GM19035 (cell line): ENCODE data around the gene GINS1.
"Not testable (repeated sequence)": the region's sequence is repeated elsewhere in the genome, so short reads cannot be mapped to it uniquely, and the experiment has no call there.

Source experiments
- ATAC-seq: cut with Tn5 transposase; IDR thresholded peaks from one replicate; pipeline ENCODE4 v1.9.1; 2021; ENCODE audit not compliant: unreplicated experiment

The GINS1 gene

DNA sequence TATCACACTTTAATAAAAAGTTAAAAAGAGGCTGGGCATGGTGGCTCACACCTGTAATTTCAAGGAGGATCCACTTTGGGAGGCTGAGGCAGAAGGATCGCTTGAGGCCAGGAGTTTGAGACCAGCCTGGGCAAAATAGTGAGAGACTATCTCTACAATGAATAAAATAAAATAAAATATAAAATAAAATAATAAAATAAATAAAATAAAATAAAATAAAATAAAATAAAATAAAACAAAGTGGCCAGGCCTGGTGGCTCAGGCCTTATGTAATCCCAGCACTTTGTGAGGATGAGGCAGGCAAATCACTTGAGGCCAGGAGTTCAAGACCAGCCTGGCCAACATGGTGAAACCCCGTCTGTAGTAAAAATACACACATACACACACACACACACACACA is 65.8 kb downstream of the GINS1 start:
- not testable (repeated sequence) for ATAC-seq

DNA sequence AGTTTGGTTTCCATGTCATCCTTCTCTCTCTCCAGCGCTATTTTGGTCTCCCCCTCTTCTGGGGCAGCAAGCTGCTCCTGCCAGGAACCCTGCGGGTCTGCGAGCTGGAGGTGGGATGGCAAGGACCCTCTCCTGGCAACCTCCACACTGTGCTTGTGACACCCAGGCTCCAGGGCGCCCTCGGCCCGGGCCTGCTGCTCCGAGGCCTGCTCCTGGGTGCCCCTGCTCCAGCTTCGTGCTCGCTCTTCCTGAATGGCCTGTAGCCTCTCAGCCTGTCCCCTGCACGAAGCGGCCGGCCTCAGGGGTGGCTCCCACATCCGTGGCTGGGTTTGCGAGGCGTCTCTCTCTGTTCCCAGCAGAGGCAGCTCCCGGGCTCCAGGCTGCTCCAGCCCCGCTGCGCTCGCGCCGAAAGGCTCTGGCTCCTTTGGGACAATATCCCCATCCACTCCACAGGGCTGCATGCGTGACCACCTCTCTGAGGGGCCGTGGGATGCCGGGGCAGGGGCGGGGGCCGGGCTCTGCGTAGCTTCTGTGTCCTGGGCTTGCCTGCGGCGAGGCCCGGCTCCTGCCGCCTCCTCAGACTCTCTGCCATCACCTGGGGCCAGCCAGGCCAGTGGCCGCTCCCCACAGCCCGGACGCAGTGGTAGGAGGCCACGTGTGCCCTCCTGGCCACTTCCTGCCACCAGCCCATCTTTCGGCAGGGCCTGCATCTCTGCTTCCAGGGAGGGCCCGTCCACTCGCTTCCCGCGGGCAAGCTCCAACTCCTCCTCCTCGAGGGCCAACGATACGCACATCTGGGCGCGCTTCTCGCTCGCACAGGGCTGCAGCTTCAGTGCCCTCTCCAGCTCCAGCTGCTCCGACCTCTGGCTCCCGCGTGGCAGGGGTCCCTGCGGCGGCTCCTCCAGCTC is 68.9 kb downstream of the GINS1 start:
- ATAC-seq = no peak

DNA sequence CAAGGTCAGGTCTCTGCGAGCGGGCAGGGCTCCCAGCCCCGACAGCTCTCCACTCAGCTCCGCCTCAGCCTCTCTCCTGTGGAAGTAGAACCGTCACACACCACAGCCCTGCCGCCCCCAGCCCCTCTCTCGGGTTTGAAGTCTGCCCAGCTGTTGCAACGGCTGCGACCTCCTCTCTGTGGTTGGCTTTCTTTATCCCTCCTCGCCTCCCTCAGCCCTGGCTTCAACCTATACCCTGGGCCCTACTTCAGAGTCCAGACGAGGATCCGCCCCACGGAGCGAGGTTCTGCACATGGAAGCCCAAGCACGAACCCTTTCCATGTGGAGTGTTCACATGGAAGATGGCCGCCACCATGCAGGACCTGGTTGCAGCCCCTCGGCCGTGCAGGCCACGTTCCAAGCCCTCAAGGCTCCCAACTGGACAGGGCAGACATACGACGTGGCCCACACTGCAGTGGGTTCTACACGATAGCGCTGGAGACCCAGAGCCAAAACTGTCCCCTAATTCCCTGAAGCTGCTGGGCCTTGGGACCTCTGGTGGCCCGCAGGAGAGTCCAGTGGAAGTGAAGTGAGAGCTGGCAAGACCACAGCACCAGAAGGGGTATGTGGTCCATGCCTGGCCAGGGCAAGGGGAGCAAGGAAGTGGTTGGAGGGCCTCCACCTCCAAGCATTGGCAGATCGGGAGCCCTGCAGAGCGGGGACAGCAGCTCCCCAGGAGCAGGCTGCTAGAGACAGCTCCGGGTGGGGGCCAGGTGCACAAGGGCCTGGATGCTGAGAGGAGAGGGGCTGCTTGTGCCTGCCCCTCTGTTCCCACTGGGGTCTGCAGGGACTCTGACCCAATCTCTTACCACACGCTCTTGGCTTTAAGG is 69.8 kb downstream of the GINS1 start:
- ATAC-seq = no peak

DNA sequence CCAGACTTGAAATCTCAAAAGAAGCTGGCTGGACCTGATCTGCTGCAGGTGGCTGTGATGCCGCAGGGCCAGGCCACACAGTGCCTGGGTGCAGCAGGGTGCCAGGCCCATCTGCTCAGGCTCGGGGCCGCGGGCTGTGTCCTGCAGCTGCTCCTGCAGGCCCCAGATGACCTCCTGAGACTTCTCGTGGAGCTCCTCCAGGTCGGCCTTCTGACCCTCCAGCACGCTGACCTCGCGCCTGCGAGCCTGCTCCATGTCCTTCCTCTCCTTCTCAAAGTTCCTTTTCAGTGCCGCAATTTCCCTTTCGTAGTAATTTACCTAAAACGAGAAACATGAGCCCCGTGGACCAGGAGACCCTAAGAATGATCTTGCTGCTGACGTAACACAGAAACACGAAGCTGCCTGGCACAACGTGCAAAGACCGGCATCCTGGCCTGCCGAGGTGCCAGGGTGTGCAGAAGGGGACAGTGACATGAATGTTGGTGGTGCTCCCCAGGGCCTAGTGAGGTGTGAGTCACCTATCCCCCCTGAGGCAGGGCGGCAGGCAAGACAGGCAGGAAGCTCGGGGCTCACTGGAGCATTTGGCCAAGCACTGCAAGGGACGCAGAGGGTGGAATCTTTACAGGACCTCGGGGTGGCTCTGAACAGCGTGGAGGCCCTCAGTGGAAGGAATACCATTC is 71.6 kb downstream of the GINS1 start:
- ATAC-seq = no peak

- ATAC-seq = no peak
Observed at GRCh38 chr20:25479638-25480037, 72.2 kb downstream of the GINS1 start.

GRCh38 chr20:25480156-25480555 is 72.7 kb downstream of the GINS1 start:
- ATAC-seq = no peak

DNA sequence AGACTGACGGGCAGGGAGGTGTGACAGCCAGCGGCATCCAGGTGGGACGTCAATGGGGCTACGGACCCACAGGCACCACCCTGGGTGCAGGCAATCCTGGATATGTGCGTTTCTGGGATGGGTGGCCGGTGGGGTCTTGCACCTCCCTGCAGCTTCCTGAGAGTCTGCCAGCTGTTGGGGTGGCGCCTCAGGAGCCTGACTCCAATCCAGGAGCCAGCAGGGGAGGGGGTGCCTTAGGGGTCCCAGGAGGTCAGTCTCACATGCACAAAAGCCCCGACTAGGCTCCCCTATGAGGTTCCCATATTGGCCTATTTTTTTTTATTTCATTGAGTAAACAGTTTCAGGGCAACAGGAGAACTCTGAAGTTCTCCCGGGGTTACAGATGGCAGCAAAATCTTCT is 73.3 kb downstream of the GINS1 start:
- no peak for ATAC-seq

DNA sequence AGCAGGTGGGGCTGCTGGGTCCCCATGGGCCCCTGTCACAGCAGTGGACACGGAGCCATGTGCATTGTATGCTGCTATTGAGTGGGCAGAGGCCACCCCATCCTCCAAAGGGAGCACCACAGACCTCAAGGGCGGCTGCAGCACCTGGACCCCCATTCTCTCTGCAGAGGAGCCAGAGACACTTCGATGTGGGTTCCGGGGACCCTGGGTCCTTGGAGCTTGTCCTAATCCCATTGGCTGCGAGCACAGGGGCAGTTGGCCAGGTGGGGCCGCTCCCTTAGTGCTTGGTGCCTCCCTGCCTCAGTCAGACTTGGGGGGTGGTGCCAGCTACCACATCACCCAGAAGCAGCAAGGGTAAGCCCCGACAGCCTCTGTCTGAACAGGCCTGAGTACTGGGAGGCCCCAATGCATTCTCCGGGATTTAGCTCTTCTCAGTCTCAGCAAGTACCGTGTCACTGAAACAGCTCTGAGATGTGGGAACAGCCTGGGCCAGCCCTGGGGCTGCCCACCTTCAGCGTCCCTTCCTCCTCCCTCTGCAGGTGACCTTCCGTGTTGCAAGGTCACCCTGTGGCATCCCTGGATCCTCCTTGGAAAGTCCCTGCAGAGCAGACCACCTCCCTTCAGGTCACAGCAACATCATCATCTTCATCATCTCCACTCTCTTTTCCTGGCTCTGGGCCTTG is 73.9 kb downstream of the GINS1 start:
- ATAC-seq = no peak

DNA sequence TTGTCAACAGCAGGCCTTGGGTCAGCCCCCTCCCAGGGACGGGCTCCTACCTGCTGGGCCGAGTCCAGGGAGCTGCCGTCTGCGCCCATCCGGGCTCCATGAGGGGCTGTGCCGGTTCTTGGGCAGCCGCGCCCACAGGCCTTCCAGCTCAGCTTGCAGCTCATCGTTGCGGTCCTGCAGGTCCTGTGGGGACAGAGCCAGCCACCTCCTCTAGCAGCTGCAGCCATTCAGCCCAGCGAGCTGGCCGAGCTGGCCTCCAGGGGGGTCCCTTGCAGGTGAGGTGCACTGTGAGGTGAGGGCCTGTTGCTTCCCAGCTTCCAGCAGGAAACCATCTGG is 74.4 kb downstream of the GINS1 start:
- no peak for ATAC-seq

DNA sequence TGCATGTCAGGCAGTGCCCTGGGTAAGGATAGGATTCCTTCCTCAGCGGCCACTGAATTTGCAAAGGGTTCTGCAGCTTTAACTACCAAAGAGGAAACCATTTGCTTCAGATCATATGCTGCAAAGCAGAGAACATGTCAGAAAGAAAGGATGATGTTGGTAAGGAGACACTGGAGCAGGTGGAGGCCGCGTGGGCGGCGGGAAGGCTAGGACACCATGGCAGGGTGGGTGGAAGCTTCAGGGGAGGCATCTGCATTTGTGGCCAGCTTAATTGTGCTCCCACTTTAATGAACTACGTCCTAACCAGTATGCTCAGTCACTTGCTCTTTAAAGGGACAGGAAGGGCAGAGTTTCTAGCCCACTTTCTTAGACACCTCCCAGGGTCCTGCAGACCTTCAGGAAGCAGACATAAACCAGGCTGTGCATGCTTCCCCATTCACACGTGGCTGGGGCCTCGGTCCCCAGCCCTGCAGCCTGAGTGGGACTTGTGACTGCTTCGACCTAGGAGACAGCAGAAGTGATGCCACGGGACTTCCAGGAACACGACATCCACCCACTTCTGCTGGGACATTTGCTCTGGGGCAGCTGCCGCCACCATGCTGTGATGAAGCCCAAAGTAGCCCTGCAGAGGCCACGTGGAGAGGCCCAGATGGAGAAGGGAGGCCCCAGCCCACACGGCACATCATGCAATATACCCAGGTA is 76.1 kb downstream of the GINS1 start:
- ATAC-seq = no peak

DNA sequence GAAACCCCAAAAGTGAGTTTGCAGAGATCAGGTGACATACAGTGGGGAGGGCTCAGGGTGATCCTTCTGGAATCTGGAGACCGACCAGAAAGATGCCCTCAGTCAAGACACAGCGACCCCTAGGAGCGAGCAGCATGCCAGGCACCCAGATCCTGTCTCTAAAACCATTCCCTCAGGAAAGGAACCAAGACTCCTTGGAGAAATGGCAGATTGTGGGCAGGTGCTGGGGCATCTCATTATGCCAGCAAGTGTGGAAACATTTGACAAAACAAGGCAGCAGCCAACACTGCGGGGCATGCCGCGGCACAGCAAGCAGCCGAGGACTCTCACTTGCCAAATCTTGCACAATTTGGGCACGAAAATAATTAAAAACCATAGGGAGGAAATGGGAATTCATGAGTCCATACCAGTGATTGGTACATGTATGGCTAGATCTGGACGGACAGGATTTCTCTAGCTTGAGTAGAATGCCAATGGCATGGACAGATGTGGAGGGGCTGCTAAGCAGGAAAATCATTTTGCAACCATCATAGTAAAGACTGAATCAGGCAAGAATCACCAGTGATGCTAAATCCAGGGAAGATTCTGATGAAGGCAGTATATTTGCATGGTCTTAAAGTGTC is 76.9 kb downstream of the GINS1 start:
- no peak for ATAC-seq

- no peak for ATAC-seq
Observed at GRCh38 chr20:25484911-25485511, 77.5 kb downstream of the GINS1 start.

GRCh38 chr20:25485872-25486271 is 78.4 kb downstream of the GINS1 start:
- no peak for ATAC-seq

DNA sequence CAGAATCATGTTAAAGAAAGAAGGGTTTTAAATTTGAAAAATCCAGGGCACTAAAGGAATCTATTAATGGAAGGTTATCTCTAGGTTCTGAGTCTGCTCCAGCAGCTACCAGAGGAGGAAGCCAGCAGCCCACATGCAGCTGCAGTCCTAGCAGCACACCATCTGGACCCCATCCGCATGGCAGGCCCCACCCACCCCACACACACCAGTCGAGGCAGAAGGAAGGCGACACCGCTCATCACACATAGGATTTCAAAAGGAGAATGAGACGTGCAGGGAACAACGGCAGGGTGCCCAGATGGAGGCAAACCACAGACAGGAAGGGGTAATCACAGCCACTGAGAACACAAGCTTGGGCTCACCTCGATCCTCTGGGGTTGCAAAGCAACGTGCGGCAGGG is 78.9 kb downstream of the GINS1 start:
- ATAC-seq = no peak

DNA sequence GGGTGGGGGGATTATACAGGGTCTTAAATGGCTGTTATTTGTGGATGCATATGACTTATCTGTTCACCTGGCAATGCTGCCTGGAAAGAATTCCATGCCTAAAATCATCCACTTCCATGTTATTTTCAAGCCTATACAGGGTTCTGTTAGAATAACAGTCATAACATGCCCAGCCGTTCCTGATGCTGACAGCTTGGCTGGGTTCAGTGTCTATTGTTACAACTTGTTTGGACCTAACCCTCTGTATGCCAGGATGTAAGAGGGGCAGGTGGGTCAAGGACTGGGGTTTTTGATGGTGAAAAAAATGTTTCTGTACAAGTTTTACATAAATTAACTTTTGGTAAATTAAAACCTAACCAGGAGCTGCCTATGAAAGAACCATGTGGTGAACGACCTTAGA is 79.8 kb downstream of the GINS1 start:
- no peak for ATAC-seq

GRCh38 chr20:25487975-25488374 is 80.5 kb downstream of the GINS1 start:
- no peak for ATAC-seq

- no peak for ATAC-seq
Observed at GRCh38 chr20:25489221-25489871, 81.9 kb downstream of the GINS1 start.

DNA sequence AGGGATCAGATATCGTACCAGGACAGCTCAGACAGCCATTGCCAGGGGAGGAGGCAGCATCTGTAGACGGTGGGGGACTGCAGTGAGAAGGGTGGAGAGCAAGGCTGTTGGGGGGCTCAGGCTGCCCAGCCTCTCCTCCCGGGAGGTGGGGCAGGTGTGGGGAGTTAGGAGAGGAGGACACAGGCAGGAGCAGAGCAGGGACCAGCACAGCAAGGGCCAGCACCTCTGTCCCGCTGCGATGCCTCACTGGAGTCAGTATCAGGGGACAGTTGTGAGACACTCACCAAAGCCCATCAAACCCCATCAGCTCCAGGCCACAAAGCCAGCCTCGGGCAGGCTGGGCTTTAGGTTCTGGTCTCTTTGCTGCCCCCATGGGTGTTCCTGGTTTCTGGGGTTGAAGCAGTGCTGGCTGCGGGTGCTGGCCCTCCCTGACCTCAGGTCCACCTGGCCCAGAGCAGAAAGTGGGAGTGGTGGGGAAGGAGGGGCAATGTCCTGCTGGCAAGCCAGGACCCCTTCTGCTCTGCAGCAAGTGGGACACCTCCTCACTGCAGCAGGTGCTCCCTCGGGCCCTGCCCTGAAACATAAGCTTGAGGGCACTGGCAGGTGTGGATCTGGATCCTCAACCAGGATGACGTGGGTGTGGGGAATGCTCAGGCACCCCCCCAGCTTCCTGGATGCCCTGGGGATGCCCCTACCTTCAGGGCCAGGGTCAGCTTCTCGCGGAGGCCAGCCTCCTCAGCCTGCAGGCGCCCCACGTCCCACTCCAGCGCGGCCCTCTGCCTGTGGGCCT is 83.4 kb downstream of the GINS1 start:
- ATAC-seq = no peak
